IMR-90 (cell line): Measurements from ENCODE around the gene PRKCA. TPM values are rescaled to one million over a fixed set of nuclear protein-coding genes. Genes with fewer than 3 reads are reported as not detected.

Experiments used
- ATAC-seq: fragments of 200-7000 bp; cut with Tn5 transposase; 2 replicates; pipeline ENCODE4 v1.9.1; 2020; ENCODE audit warnings: low read depth, mild to moderate bottlenecking, moderate library complexity
- BruUV-seq: library from RNA; stranded (reverse); fragments of 400-500 nt; replicated peaks from 2 replicates; lab custom pipeline; 2021; lab: Mats Ljungman, UMichigan
- CTCF ChIA-PET: fragments of 300-600 bp; formaldehyde crosslinking; extraction: SDS; loops from one replicate; lab custom pipeline; 2021; ENCODE audit warnings: antibody characterized with exemption; lab: Yijun Ruan, JAX
- POLR2A ChIA-PET: fragments of 300-600 bp; sonication (Branson Sonifier 250); formaldehyde crosslinking; loops from one replicate; lab custom pipeline; 2022; ENCODE audit warnings: antibody characterized with exemption; ENCODE audit not compliant: unreplicated experiment; lab: Charles Lee
- DNase-seq: peaks from one replicate; pipeline ENCODE4 v3.0.0; 2013
- H2AFZ ChIP-seq: replicated peaks from 2 replicates; pipeline ENCODE3; 2013; ENCODE audit warnings: low read length, mild to moderate bottlenecking; ENCODE audit not compliant: poor library complexity
- H2AK5ac ChIP-seq: 2 replicates; pipeline ENCODE4 v1.6.1; 2013; ENCODE audit warnings: low read depth, low read length, inconsistent platforms
- H2AK9ac ChIP-seq: replicated peaks from 2 replicates; pipeline ENCODE3; 2013; ENCODE audit warnings: mild to moderate bottlenecking, low read depth, low read length, moderate library complexity; ENCODE audit not compliant: poor library complexity
- H2BK120ac ChIP-seq: 2 replicates; pipeline ENCODE4 v1.6.1; 2013; ENCODE audit warnings: low read depth, low read length, inconsistent platforms
- H2BK15ac ChIP-seq: 3 replicates; pipeline ENCODE4 v1.6.1; 2013; ENCODE audit warnings: low read depth, low read length, inconsistent platforms
- H2BK20ac ChIP-seq: 2 replicates; pipeline ENCODE4 v1.6.1; 2013; ENCODE audit warnings: low read depth, mild to moderate bottlenecking, inconsistent platforms, low read length, moderate library complexity
- H2BK5ac ChIP-seq: 2 replicates; pipeline ENCODE4 v1.6.1; 2013; ENCODE audit warnings: mild to moderate bottlenecking, low read depth, low read length, inconsistent platforms; ENCODE audit not compliant: poor library complexity, severe bottlenecking
- H3K14ac ChIP-seq: replicated peaks from 2 replicates; pipeline ENCODE4 v1.6.1; 2013; ENCODE audit warnings: low read depth, low read length, inconsistent platforms
- H3K18ac ChIP-seq: 2 replicates; pipeline ENCODE4 v1.6.1; 2013; ENCODE audit warnings: low read depth, low read length, control low read depth
- H3K23ac ChIP-seq: 2 replicates; pipeline ENCODE4 v1.6.1; 2013; ENCODE audit warnings: low read depth, low read length, inconsistent platforms
- H3K27ac ChIP-seq: 2 replicates; pipeline ENCODE4 v1.5.1; 2013; ENCODE audit warnings: mild to moderate bottlenecking, control low read depth, low read length; ENCODE audit not compliant: insufficient read depth
- H3K27me3 ChIP-seq: 2 replicates; pipeline ENCODE4 v1.6.1; 2013; ENCODE audit warnings: low read length; ENCODE audit not compliant: control insufficient read depth, insufficient read depth
- H3K36me3 ChIP-seq: 2 replicates; pipeline ENCODE4 v1.6.1; 2013; ENCODE audit warnings: low read length, mixed read lengths; ENCODE audit not compliant: control insufficient read depth, insufficient read depth
- H3K4ac ChIP-seq: 2 replicates; pipeline ENCODE4 v1.6.1; 2013; ENCODE audit warnings: low read depth, low read length, inconsistent platforms
- H3K4me1 ChIP-seq: 2 replicates; pipeline ENCODE4 v1.6.1; 2013; ENCODE audit warnings: low read length, mixed read lengths; ENCODE audit not compliant: control insufficient read depth, insufficient read depth
- H3K4me2 ChIP-seq: 2 replicates; pipeline ENCODE4 v1.6.1; 2013; ENCODE audit warnings: low read depth, mild to moderate bottlenecking, control low read depth, low read length, moderate library complexity
- H3K4me3 ChIP-seq: 2 replicates; pipeline ENCODE4 v1.5.1; 2013; ENCODE audit warnings: low read depth, mild to moderate bottlenecking, control low read depth, low read length, moderate library complexity; ENCODE audit not compliant: insufficient read depth
- H3K56ac ChIP-seq: 2 replicates; pipeline ENCODE4 v1.6.1; 2013; ENCODE audit warnings: low read length, inconsistent platforms; ENCODE audit not compliant: insufficient read depth; ENCODE audit errors: extremely low read depth
- H3K79me1 ChIP-seq, 2 experiments: 2 replicates each; pipeline ENCODE4 v1.6.1; 2013; ENCODE audit warnings: low read length in 2 of 2, inconsistent platforms in 1 of 2, low read depth in 1 of 2
- H3K9ac ChIP-seq: 2 replicates; pipeline ENCODE4 v1.6.1; 2013; ENCODE audit warnings: low read depth, low read length, control low read depth
- H3K9me1 ChIP-seq: 2 replicates; pipeline ENCODE4 v1.6.1; 2013; ENCODE audit warnings: low read length, inconsistent platforms; ENCODE audit not compliant: insufficient read depth
- H3K9me3 ChIP-seq: 2 replicates; pipeline ENCODE4 v1.6.1; 2013; ENCODE audit warnings: low read length; ENCODE audit not compliant: control insufficient read depth, insufficient read depth
- H4K20me1 ChIP-seq: 2 replicates; pipeline ENCODE4 v1.6.1; 2013; ENCODE audit warnings: low read length, inconsistent platforms; ENCODE audit not compliant: insufficient read depth
- H4K5ac ChIP-seq: 2 replicates; pipeline ENCODE4 v1.6.1; 2013; ENCODE audit warnings: mild to moderate bottlenecking, low read depth, low read length, control low read depth
- H4K8ac ChIP-seq, 2 experiments: 2 replicates each; pipeline ENCODE4 v1.6.1; 2013; ENCODE audit warnings: low read depth in 2 of 2, low read length in 2 of 2, control low read depth in 1 of 2, inconsistent platforms in 1 of 2
- H4K91ac ChIP-seq: 2 replicates; pipeline ENCODE4 v1.6.1; 2013; ENCODE audit warnings: low read depth, low read length, inconsistent platforms; ENCODE audit not compliant: insufficient read depth
- BHLHE40 ChIP-seq: fragments of 150-350 bp; IDR thresholded peaks from 2 replicates; pipeline ENCODE4 v1.6.1; 2016; ENCODE audit warnings: mild to moderate bottlenecking, low read depth, low read length
- CEBPB ChIP-seq: IDR thresholded peaks from 2 replicates; pipeline ENCODE4 v1.6.1; 2012; ENCODE audit warnings: low read depth, low read length, improper control_type of control experiment
- CHD1 ChIP-seq: IDR thresholded peaks from 2 replicates; pipeline ENCODE4 v1.6.1; 2012; ENCODE audit warnings: low read depth, low read length, improper control_type of control experiment
- CTCF ChIP-seq: conservative IDR thresholded peaks from 2 replicates; pipeline ENCODE4 v1.5.1; 2012; ENCODE audit warnings: mild to moderate bottlenecking, low read depth, low read length, improper control_type of control experiment
- ELK1 ChIP-seq: fragments of 150-350 bp; IDR thresholded peaks from 2 replicates; pipeline ENCODE4 v1.6.1; 2016; ENCODE audit warnings: low read depth, mild to moderate bottlenecking, low read length, moderate library complexity, borderline replicate concordance
- FOS ChIP-seq: fragments of 150-350 bp; IDR thresholded peaks from 2 replicates; pipeline ENCODE4 v1.6.1; 2016; ENCODE audit warnings: low read depth, low read length
- MAFK ChIP-seq: IDR thresholded peaks from 2 replicates; pipeline ENCODE4 v1.6.1; 2012; ENCODE audit warnings: low read depth, low read length, improper control_type of control experiment
- MAZ ChIP-seq: IDR thresholded peaks from 2 replicates; pipeline ENCODE4 v1.6.1; 2012; ENCODE audit warnings: low read depth, mild to moderate bottlenecking, low read length, improper control_type of control experiment, moderate library complexity, borderline replicate concordance
- MXI1 ChIP-seq: IDR thresholded peaks from 2 replicates; pipeline ENCODE4 v1.6.1; 2012; ENCODE audit warnings: low read depth, mild to moderate bottlenecking, low read length, moderate library complexity, borderline replicate concordance
- NFE2L2 ChIP-seq: fragments of 150-350 bp; IDR thresholded peaks from 2 replicates; pipeline ENCODE4 v1.6.1; 2016; ENCODE audit warnings: low read depth, mild to moderate bottlenecking, low read length
- POLR2A ChIP-seq: IDR thresholded peaks from 2 replicates; pipeline ENCODE4 v1.6.1; 2012; ENCODE audit warnings: mild to moderate bottlenecking, low read depth, low read length
- RAD21 ChIP-seq: IDR thresholded peaks from 2 replicates; pipeline ENCODE4 v1.6.1; 2012; ENCODE audit warnings: low read length, improper control_type of control experiment
- RCOR1 ChIP-seq: IDR thresholded peaks from 2 replicates; pipeline ENCODE4 v1.6.1; 2012; ENCODE audit warnings: mild to moderate bottlenecking, low read length, improper control_type of control experiment; ENCODE audit not compliant: insufficient replicate concordance
- RFX5 ChIP-seq: IDR thresholded peaks from 2 replicates; pipeline ENCODE4 v1.8.0; 2012; ENCODE audit warnings: low read depth, mild to moderate bottlenecking, low read length, moderate library complexity
- SMC3 ChIP-seq: fragments of 150-350 bp; IDR thresholded peaks from 2 replicates; pipeline ENCODE4 v1.6.1; 2016; ENCODE audit warnings: low read depth, mild to moderate bottlenecking, antibody characterized with exemption, low read length, moderate library complexity
- USF2 ChIP-seq: fragments of 150-350 bp; IDR thresholded peaks from 2 replicates; pipeline ENCODE4 v1.6.1; 2017; ENCODE audit warnings: mild to moderate bottlenecking, antibody characterized with exemption, low read length, low read depth
- WGBS, 2 experiments: methylation state at CpG; one replicate each; pipeline versions ENCODE4 v1.1.5 to v1.1.7; 2013; ENCODE audit warnings: missing lambda C conversion rate in 2 of 2; ENCODE audit not compliant: insufficient read length in 1 of 2; ENCODE audit errors: extremely low coverage in 2 of 2; 5-methylcytosine and 5-hydroxymethylcytosine counted together
- dilution Hi-C: fragments of 300-500 bp; cut with HindIII; formaldehyde crosslinking; loops from one replicate; pipeline ENCODE4 v1.14.3; 2018; ENCODE audit warnings: low sequenced_read_pairs; ENCODE audit not compliant: unreplicated experiment
- in situ Hi-C: fragments of 300-500 bp; cut with MboI; formaldehyde crosslinking; loops from 3 replicates; pipeline ENCODE4 v1.14.3; 2019; ENCODE audit warnings: low sequenced_read_pairs, inconsistent platforms, mixed read lengths
- intact Hi-C: fragments of 100-400 bp; cut with micrococcal nuclease; formaldehyde crosslinking; loops from 2 replicates; pipeline ENCODE4 v1.10.0; 2022
- polyA plus RNA-seq, 3 experiments: library from polyadenylated mRNA; depleted of rRNA; stranded (reverse); fragments of >200 nt; gene quantifications; 2 replicates each; pipeline ENCODE4 v1.2.3, GENCODE V29; 2012; ENCODE audit warnings: low replicate concordance in 1 of 3
- total RNA-seq: library from RNA; depleted of rRNA; stranded (reverse); fragments of >200 nt; gene quantifications from 2 replicates; pipeline ENCODE4 v1.2.3, GENCODE V29; 2012

Gene PRKCA
- total and polyA plus RNA-seq, 2 of the 4 experiments (the other 2 are of a cell fraction) = 31.0 to 46.0 TPM

GRCh38 chr17:66437476-66438026, 135.1 kb downstream of the PRKCA start:
- CTCF ChIA-PET = no interaction called here

More at GRCh38 chr17:66437476-66438026, 135.1 kb downstream of the PRKCA start:
- no peak overlapping the region for H3K27ac ChIP-seq
- in situ Hi-C loops (no loop called here), intact Hi-C loops (no loop called here), dilution Hi-C loops (no loop called here)
- no peak overlapping the region for H2BK5ac ChIP-seq
- no peaks in the 10 kb centered on the region for H3K9me3 ChIP-seq
- H4K20me1 ChIP-seq = peaks cover 26% of the 10 kb centered on the region
- H3K4me3 ChIP-seq = no peak overlapping the region
- H2AFZ ChIP-seq = no peak overlapping the region
- H3K14ac ChIP-seq = no peak overlapping the region
- peaks cover 54 to 86% of the 10 kb centered on the region in 2 experiments for H3K79me1 ChIP-seq
- TF ChIP-seq MAZ (no peak), RAD21 (no peak), CTCF (no peak), MAFK (no peak), RFX5 (no peak), CHD1 (no peak), CEBPB (no peak), RCOR1 (no peak), SMC3 (no peak), ELK1 (no peak), NFE2L2 (no peak), BHLHE40 (no peak), USF2 (no peak), POLR2A (no peak), MXI1 (no peak), FOS (no peak)
- H3K4ac ChIP-seq = no peak overlapping the region
- no peak overlapping the region for H4K8ac ChIP-seq
- H2AK5ac ChIP-seq = no peak overlapping the region
- POLR2A ChIA-PET = no interaction called here
- no peak for DNase-seq
- no peaks in the 10 kb centered on the region for H3K36me3 ChIP-seq
- no peak overlapping the region for H3K56ac ChIP-seq
- H3K9ac ChIP-seq = no peak overlapping the region
- no CpG with 5 or more reads among the region's 5 CpGs for WGBS, 2 experiments
- H3K4me2 ChIP-seq = no peak overlapping the region
- H3K4me1 ChIP-seq = peaks cover 8% of the 10 kb centered on the region
- no peak for ATAC-seq
- H2AK9ac ChIP-seq = no peak overlapping the region
- no peaks in the 10 kb centered on the region for H3K27me3 ChIP-seq
- no peak overlapping the region for H2BK120ac ChIP-seq
- H4K91ac ChIP-seq = no peak overlapping the region
- BruUV-seq = no TSS peak
- H2BK15ac ChIP-seq = no peak overlapping the region
- no peak overlapping the region for H4K5ac ChIP-seq
- no peak overlapping the region for H3K18ac ChIP-seq
- H2BK20ac ChIP-seq = no peak overlapping the region
- H3K9me1 ChIP-seq = peaks cover 14% of the 10 kb centered on the region
- H3K23ac ChIP-seq = no peak overlapping the region
